HuH-7.5 (cell line): Measurements from ENCODE around the gene BTK.

Source experiments
- DNase-seq: peaks from one replicate; pipeline ENCODE4 v3.0.0; 2011; ENCODE audit warnings: low spot score

Gene BTK

GRCh38 chrX:101393530-101394305, 7.7 kb upstream of the BTK start:
- DNase-seq, result no peak

- DNase-seq, result no peak
Measured at GRCh38 chrX:101391831-101392230, 5.8 kb upstream of the BTK start.

GRCh38 chrX:101390664-101391525, 4.9 kb upstream of the BTK start, which contains the start of gene RPL36A:
Gene RPL36A, plus strand, starts transcription at chrX:101391011. Its CDS starts 33 bp downstream, at chrX:101391044.
- peak; percentile 48 for DNase-seq

GRCh38 chrX:101388604-101389003, 2.6 kb upstream of the BTK start:
- no peak for DNase-seq

- DNase-seq, result no peak
Measured at GRCh38 chrX:101386542-101386885, 523 bp upstream of the BTK start.

GRCh38 chrX:101385026-101385684, 836 bp downstream of the BTK start:
- no peak for DNase-seq

- DNase-seq, result no peak
Measured at GRCh38 chrX:101383679-101384205, 2.2 kb downstream of the BTK start.

- no peak for DNase-seq
Measured at GRCh38 chrX:101377547-101377946, 8.4 kb downstream of the BTK start.

- no peak for DNase-seq
Measured at GRCh38 chrX:101370888-101371504, 15.0 kb downstream of the BTK start.

- no peak for DNase-seq
Measured at GRCh38 chrX:101369687-101370086, 16.3 kb downstream of the BTK start.

- no peak for DNase-seq
Measured at GRCh38 chrX:101368800-101369199, 17.2 kb downstream of the BTK start.

- no peak for DNase-seq
Measured at GRCh38 chrX:101365301-101365795, 20.6 kb downstream of the BTK start.

GRCh38 chrX:101362757-101363156, 23.2 kb downstream of the BTK start:
- DNase-seq, result no peak

GRCh38 chrX:101362116-101362515, 23.9 kb downstream of the BTK start:
- DNase-seq, result no peak

GRCh38 chrX:101360390-101360789, 25.6 kb downstream of the BTK start:
- DNase-seq, result no peak

- no peak for DNase-seq
Measured at GRCh38 chrX:101359966-101360365, 26.0 kb downstream of the BTK start.

GRCh38 chrX:101357166-101357795, 28.7 kb downstream of the BTK start:
- no peak for DNase-seq

- no peak for DNase-seq
Measured at GRCh38 chrX:101349193-101349562, 36.8 kb downstream of the BTK start.

- peak; percentile 59 for DNase-seq
Measured at GRCh38 chrX:101348452-101349192, 37.4 kb downstream of the BTK start, which contains the start of gene TIMM8A. Gene TIMM8A, minus strand, starts transcription at chrX:101348742. Its CDS starts 78 bp downstream, at chrX:101348664.

- peak; percentile 11 for DNase-seq
Measured at GRCh38 chrX:101347859-101348451, 38.0 kb downstream of the BTK start.
